Activated naive CD4-positive, alpha-beta T cell treated with anti-CD3 and anti-CD28 coated beads, Interleukin-2, amount 10 ng/mL, durations not matched to agents 7 days and 5 days (primary cell): ENCODE results near the gene HIF1A.

Source experiments
- CTCF ChIA-PET: fragments of 350-600 bp; sonication (Branson Sonifier 250); formaldehyde crosslinking; loops from one replicate; lab custom pipeline; 2021; ENCODE audit warnings: antibody characterized with exemption; lab: Charles Lee
- DNase-seq: peaks from one replicate; pipeline ENCODE4 v3.0.0-alpha.2; 2020
- H3K27ac Mint-ChIP-seq: one replicate; pipeline ENCODE4 v1.8.0; 2021; ENCODE audit warnings: mild to moderate bottlenecking, moderate library complexity, mixed read lengths
- H3K27me3 Mint-ChIP-seq: one replicate; pipeline ENCODE4 v1.8.0; 2021; ENCODE audit warnings: mild to moderate bottlenecking, mixed read lengths
- H3K36me3 Mint-ChIP-seq: one replicate; pipeline ENCODE4 v1.8.0; 2021; ENCODE audit warnings: mixed read lengths
- H3K4me1 Mint-ChIP-seq: one replicate; pipeline ENCODE4 v1.8.0; 2021; ENCODE audit warnings: mixed read lengths
- H3K4me3 Mint-ChIP-seq: one replicate; pipeline ENCODE4 v1.8.0; 2021; ENCODE audit warnings: mild to moderate bottlenecking, moderate library complexity, mixed read lengths
- H3K9me3 Mint-ChIP-seq: one replicate; pipeline ENCODE4 v1.8.0; 2021; ENCODE audit warnings: mixed read lengths

Gene HIF1A

DNA sequence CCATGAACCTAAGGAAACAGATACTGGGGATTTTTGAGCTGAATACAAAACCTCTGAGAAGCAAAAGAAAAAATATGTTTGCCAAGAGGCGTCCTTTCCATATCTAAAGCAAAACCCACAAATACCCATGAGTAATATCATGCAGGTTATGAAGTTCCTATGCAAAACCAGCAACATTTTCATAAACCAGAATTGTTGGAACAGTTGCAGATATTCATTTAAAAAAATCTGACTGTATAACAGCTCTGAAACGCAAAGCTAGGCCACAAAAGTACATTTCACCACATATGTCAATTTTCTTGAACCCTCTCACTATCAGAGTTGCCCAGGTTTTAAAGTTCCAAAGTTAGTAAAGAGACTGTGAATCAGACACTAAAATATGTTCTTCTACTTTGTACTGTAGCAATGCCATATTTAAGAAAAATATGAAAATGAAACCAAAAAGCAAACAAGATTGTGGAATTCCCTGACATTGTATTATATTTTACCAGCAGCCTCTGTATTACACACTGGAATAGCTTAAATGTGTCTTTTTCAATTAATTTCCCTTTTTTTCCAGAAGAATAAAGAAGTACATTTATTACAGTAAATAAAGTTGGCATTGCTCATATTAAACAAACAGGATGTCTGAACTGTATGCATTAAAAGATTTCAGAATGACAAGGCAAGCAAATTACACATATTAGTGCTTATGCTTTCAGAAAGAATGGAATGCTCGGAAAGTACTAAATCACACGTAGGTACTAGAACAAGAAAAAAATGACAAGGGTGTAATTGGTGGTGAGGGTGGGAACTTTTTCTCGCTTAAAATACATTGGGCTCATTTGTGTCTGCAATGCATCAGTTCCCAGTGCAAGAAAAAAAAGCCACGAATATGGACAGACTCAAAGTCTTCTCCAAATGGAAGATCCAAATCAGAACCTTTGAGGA, 33.6 kb upstream of the HIF1A start:
- Mint-ChIP-seq H3K4me1 (peaks cover 78% of the 10 kb centered on the region), H3K27me3 (no peaks in the 10 kb centered on the region), H3K9me3 (peaks cover 9% of the 10 kb centered on the region), H3K4me3 (peak overlapping the region; percentile 58), H3K36me3 (peaks cover 18% of the 10 kb centered on the region), H3K27ac (peak overlapping the region; percentile 95)
- CTCF ChIA-PET = interaction anchor here (1.2 kb wide), 1 partner anchor 138 kb away, joined by 3 read pairs; no protein-coding TSS in a partner anchor
- no peak for DNase-seq

DNA sequence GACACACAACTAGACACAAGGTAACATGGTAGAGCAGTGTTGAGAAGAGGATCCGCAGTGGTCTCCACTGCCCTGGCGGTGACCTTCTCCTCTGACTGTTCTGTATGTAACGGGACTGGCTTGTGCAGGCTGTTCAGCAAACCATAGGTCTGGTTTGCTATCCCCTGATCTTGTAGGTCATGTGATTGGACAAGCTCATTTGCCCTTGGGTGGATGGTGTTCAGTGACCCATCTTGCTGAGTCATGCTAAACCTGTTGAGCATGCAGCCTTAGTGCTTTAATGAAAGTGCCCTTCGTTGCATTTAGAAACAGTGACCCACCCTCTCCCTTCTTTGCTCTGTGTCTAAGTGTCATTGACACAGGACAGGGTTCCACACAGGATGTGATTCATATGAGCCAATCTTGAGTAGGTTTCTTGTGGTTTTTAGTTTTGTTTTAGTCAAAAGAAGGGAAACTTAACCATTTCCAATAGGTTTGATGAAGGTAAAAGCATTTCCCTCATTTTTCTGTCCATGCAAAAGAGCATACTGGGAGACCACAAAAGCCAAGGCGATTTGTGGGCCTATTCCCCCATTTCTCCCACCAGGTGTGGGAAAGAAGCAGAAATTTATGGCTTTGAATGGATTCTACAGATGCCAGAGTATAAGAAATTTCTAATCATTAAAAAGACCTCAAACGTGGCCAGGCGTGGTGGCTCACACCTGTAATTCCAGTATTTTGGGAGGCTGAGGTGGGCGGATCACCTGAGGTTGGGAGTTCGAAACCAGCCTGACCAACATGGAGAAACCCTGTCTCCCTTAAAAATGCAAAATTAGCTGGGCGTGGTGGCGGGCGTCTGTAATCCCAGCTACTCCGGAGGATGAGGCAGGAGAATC, 32.6 kb upstream of the HIF1A start:
- Mint-ChIP-seq H3K27me3 (no peaks in the 10 kb centered on the region), H3K9me3 (peaks cover 6% of the 10 kb centered on the region), H3K4me1 (peaks cover 70% of the 10 kb centered on the region), H3K27ac (peak overlapping the region; percentile 95), H3K4me3 (peak overlapping the region; percentile 58), H3K36me3 (peaks cover 18% of the 10 kb centered on the region)
- CTCF ChIA-PET = interaction anchor here (1.2 to 1.3 kb wide), 2 partner anchors 32 to 139 kb away, joined by 3 to 5 read pairs; partner anchors contain the start of gene HIF1A
- peak; percentile 71 for DNase-seq

DNA sequence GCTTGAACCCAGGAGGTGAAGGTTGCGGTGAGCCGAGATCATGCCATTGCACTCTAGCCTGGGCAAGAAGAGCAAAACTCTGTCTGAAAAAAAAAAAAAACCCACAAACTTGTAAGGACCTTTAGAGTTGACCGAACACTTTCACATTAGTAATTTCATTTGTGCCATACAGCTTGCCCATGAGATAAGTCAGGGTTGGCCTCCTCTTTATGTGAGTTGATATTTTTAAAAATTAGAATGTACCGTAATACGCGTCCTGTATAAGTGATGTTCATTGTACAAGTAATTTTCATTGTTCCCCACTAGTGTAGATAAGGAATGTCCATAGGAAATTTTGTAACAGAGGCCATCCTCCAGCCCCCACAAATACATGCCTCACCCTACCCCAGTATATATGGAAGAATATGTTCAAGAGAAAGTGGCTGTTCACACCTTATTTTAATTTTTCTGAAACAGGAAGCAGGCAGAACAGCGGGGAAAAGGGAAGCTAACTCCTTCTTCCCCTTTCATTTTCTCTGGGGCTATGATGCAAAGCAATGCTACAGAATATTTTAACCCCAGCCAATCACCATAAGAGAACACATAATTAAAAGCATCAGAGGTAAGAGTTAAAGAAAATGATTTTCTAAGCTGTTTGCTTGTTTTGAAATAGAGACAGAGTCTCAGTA, 31.9 kb upstream of the HIF1A start:
- H3K4me3 Mint-ChIP-seq = peak overlapping the region; percentile 58
- H3K27me3 Mint-ChIP-seq = no peaks in the 10 kb centered on the region
- H3K36me3 Mint-ChIP-seq = peaks cover 17% of the 10 kb centered on the region
- no peak for DNase-seq
- CTCF ChIA-PET = interaction anchor here (1.3 kb wide), 1 partner anchor 31 kb away, joined by 5 read pairs; the partner anchor contains the start of gene HIF1A
- peaks cover 6% of the 10 kb centered on the region for H3K9me3 Mint-ChIP-seq
- H3K27ac Mint-ChIP-seq = peak overlapping the region; percentile 95
- peaks cover 68% of the 10 kb centered on the region for H3K4me1 Mint-ChIP-seq

- no peak overlapping the region for H3K27ac Mint-ChIP-seq
- H3K27me3 Mint-ChIP-seq = no peaks in the 10 kb centered on the region
- DNase-seq = no peak
- CTCF ChIA-PET = interaction anchor here (1.1 kb wide), 1 partner anchor 26 kb away, joined by 3 read pairs; no protein-coding TSS in a partner anchor
- no peaks in the 10 kb centered on the region for H3K9me3 Mint-ChIP-seq
- H3K4me1 Mint-ChIP-seq = peaks cover 25% of the 10 kb centered on the region
- H3K4me3 Mint-ChIP-seq = no peak overlapping the region
- H3K36me3 Mint-ChIP-seq = peaks cover 10% of the 10 kb centered on the region
These were observed 27.0 kb upstream of the HIF1A start for GRCh38 chr14:61668282-61668681.

DNA sequence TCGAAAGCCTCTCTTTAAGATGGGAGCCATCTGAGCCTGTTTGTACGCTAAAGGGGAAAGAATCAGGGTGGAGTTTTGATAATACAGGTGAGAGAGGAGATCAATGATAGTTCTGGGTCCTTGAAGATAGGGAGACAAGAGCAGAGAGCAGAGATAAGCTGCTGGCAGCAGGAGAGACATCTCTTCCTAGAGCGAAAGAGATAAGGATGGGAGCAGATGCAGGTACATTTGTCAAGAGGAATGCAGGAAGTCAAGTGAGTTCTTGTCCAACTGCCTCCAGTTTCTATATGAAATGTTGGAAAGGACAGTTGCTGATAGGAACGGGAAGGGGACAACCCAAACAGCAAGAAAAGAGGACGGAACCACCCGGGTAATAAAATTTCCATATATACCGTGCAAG, 24.7 kb upstream of the HIF1A start:
- Mint-ChIP-seq H3K27me3 (peaks cover 3% of the 10 kb centered on the region), H3K4me1 (peaks cover 12% of the 10 kb centered on the region), H3K9me3 (no peaks in the 10 kb centered on the region), H3K27ac (no peak overlapping the region), H3K36me3 (peaks cover 7% of the 10 kb centered on the region), H3K4me3 (no peak overlapping the region)
- DNase-seq = no peak
- CTCF ChIA-PET = interaction anchor here (0.7 to 1.3 kb wide), 3 partner anchors 8 to 160 kb away, joined by 3 to 4 read pairs (median 3); no protein-coding TSS in a partner anchor

DNA sequence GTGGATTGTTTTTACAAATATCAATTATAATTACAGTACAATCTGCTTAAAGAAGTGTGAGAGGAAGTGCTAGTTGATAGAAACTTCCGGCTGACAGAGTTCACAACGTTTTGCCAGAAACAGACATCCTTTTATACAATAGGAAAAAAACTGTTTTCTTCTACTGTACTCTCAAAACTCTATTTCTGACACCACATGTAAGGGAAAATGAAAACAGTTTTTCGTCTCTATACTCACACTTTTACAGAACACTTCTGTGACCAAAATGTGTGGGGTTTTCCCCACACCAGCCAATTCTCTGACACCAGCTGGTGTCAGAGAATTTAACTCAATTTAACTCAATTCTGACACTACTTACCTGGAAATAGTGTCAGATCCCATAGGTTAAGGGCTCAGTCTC, 24.2 kb upstream of the HIF1A start:
- DNase-seq = peak; percentile 54
- peaks cover 8% of the 10 kb centered on the region for H3K4me1 Mint-ChIP-seq
- peaks cover 3% of the 10 kb centered on the region for H3K27me3 Mint-ChIP-seq
- H3K4me3 Mint-ChIP-seq = no peak overlapping the region
- H3K9me3 Mint-ChIP-seq = no peaks in the 10 kb centered on the region
- no peak overlapping the region for H3K27ac Mint-ChIP-seq
- CTCF ChIA-PET = interaction anchor here (1.0 to 1.3 kb wide), 2 partner anchors 35 to 161 kb away, joined by 3 read pairs; no protein-coding TSS in a partner anchor
- H3K36me3 Mint-ChIP-seq = peaks cover 7% of the 10 kb centered on the region

DNA sequence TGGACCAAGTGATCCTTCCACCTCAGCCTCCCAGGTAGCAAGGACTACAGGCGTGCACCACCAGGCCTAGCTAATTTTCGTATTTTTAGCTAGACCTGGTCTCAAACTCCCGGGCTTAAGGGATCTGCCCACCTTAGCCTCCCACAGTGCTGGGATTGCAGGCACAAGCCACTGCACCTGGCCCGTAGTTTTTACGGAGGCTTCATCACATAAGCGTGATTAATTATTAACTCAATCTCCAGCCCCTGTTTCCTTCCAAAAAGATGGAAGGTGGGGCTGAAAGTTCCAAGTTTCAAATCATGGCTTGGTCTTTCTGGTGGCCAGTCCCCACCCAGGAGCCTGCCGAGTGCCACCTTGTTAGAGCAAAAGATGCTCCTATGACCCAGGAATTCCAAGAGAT, 22.5 kb upstream of the HIF1A start:
- Mint-ChIP-seq H3K4me3 (no peak overlapping the region), H3K27me3 (peaks cover 3% of the 10 kb centered on the region), H3K9me3 (no peaks in the 10 kb centered on the region), H3K4me1 (peaks cover 6% of the 10 kb centered on the region), H3K36me3 (peaks cover 2% of the 10 kb centered on the region), H3K27ac (peak overlapping the region; percentile 87)
- DNase-seq = no peak
- CTCF ChIA-PET = no interaction called here

DNA sequence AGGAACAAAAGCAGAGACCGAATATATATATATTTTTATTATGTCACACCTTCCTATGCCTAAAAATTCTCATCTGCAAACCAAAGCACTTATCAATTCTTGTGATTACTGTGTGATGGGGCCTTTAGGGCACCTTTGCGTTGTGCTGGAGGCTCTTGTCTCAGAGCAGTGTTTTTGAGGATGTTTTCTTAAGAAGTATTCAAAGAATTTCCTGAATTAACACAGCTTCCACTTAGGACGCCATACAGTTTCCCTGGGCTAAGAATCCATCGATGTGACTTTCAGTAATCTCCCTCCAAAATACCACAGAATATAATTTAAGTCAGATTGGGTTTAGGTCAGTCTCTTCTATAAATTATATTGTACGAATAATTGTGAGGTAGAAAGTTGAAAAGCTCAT, 22.0 kb upstream of the HIF1A start:
- no peaks in the 10 kb centered on the region for H3K9me3 Mint-ChIP-seq
- CTCF ChIA-PET = no interaction called here
- peaks cover 6% of the 10 kb centered on the region for H3K4me1 Mint-ChIP-seq
- DNase-seq = no peak
- H3K4me3 Mint-ChIP-seq = no peak overlapping the region
- H3K27ac Mint-ChIP-seq = peak overlapping the region; percentile 67
- H3K36me3 Mint-ChIP-seq = peaks cover 2% of the 10 kb centered on the region
- peaks cover 3% of the 10 kb centered on the region for H3K27me3 Mint-ChIP-seq

- CTCF ChIA-PET = no interaction called here
- peaks cover 2% of the 10 kb centered on the region for H3K36me3 Mint-ChIP-seq
- no peaks in the 10 kb centered on the region for H3K9me3 Mint-ChIP-seq
- DNase-seq = no peak
- H3K27me3 Mint-ChIP-seq = peaks cover 3% of the 10 kb centered on the region
- no peak overlapping the region for H3K4me3 Mint-ChIP-seq
- no peak overlapping the region for H3K27ac Mint-ChIP-seq
- H3K4me1 Mint-ChIP-seq = peaks cover 7% of the 10 kb centered on the region
These were observed 20.0 kb upstream of the HIF1A start for GRCh38 chr14:61675291-61675690.

DNA sequence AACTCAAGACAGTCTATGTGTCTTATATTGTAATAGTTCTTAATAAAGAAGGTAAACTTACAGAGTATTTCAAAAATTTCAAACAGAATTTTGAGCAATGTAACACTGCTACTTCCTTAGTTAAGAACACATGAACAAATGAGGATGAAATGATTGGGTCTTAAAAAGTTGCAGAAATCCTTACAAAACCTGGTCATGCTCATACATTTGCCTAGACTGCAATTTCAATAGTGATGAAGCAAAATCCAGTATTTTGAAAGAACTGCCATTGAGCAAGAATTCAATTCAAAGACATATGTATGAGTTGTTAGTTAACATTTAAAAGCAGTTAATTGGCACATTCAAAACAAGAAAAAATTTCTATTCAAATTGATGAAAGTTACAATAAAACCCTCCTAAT, 17.8 kb upstream of the HIF1A start:
- Mint-ChIP-seq H3K4me3 (no peak overlapping the region), H3K27me3 (peaks cover 11% of the 10 kb centered on the region), H3K36me3 (no peaks in the 10 kb centered on the region), H3K4me1 (peaks cover 10% of the 10 kb centered on the region), H3K9me3 (no peaks in the 10 kb centered on the region), H3K27ac (no peak overlapping the region)
- CTCF ChIA-PET = no interaction called here
- no peak for DNase-seq

GRCh38 chr14:61678975-61679374, 16.3 kb upstream of the HIF1A start:
- H3K27ac Mint-ChIP-seq = no peak overlapping the region
- no peaks in the 10 kb centered on the region for H3K9me3 Mint-ChIP-seq
- H3K36me3 Mint-ChIP-seq = no peaks in the 10 kb centered on the region
- H3K4me3 Mint-ChIP-seq = no peak overlapping the region
- DNase-seq = no peak
- H3K4me1 Mint-ChIP-seq = peaks cover 5% of the 10 kb centered on the region
- H3K27me3 Mint-ChIP-seq = peaks cover 11% of the 10 kb centered on the region
- CTCF ChIA-PET = interaction anchor here (0.6 kb wide), 1 partner anchor 8 kb away, joined by 4 read pairs; no protein-coding TSS in a partner anchor

DNA sequence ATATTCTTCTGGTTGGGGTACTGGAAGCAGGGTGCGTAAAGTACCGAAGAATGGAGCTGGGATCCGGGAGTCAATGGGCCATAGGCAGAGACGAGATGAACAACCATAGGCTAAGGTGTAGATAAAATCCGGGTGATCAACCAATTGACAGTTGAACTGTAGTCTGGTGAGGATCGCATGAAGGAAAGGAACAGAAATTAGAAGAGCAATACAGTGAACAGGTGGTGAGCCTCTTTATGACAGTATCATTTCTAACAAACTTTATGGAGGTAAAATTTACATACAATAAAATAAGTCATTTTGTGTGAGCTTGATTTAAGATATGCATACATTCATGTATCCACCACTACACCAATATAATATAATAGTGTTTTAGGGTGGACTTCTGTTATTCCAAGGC, 13.9 kb upstream of the HIF1A start:
- Mint-ChIP-seq H3K4me1 (peaks cover 9% of the 10 kb centered on the region), H3K9me3 (peaks cover under 1% of the 10 kb centered on the region), H3K27ac (no peak overlapping the region), H3K27me3 (peaks cover 8% of the 10 kb centered on the region), H3K36me3 (no peaks in the 10 kb centered on the region), H3K4me3 (no peak overlapping the region)
- DNase-seq = no peak
- CTCF ChIA-PET = interaction anchor here (1.2 to 1.8 kb wide), 2 partner anchors 9 to 12 kb away, joined by 5 to 7 read pairs; no protein-coding TSS in a partner anchor

DNA sequence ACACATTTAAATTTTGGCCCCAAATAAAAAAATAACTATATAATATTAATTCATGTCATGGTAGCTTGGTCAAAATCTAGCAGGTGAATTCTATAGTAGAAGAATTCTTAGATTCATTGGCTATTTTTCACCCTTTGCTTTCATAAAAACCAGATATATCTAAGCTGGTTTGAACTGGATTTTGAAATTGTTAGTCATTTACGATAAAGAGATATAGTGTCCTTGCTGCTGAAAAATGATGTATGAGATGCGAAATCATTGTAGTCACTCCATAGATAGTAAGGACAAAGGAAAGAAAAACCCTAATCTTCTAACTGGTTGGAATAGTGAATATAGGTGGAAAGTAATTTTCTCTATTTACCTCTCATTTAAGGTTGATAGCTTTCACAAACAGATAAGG, 12.2 kb upstream of the HIF1A start:
- no peak overlapping the region for H3K27ac Mint-ChIP-seq
- CTCF ChIA-PET = interaction anchor here (1.8 kb wide), 1 partner anchor 11 kb away, joined by 7 read pairs; no protein-coding TSS in a partner anchor
- H3K27me3 Mint-ChIP-seq = peaks cover 8% of the 10 kb centered on the region
- peaks cover 2% of the 10 kb centered on the region for H3K9me3 Mint-ChIP-seq
- DNase-seq = no peak
- no peak overlapping the region for H3K4me3 Mint-ChIP-seq
- peaks cover 9% of the 10 kb centered on the region for H3K4me1 Mint-ChIP-seq
- H3K36me3 Mint-ChIP-seq = peaks cover 3% of the 10 kb centered on the region
